ENCODE measurements around the gene CIART.
"Not testable (repeated sequence)": the region's sequence is repeated elsewhere in the genome, so short reads cannot be mapped to it uniquely, and the experiment has no call there.

Gene CIART

DNA sequence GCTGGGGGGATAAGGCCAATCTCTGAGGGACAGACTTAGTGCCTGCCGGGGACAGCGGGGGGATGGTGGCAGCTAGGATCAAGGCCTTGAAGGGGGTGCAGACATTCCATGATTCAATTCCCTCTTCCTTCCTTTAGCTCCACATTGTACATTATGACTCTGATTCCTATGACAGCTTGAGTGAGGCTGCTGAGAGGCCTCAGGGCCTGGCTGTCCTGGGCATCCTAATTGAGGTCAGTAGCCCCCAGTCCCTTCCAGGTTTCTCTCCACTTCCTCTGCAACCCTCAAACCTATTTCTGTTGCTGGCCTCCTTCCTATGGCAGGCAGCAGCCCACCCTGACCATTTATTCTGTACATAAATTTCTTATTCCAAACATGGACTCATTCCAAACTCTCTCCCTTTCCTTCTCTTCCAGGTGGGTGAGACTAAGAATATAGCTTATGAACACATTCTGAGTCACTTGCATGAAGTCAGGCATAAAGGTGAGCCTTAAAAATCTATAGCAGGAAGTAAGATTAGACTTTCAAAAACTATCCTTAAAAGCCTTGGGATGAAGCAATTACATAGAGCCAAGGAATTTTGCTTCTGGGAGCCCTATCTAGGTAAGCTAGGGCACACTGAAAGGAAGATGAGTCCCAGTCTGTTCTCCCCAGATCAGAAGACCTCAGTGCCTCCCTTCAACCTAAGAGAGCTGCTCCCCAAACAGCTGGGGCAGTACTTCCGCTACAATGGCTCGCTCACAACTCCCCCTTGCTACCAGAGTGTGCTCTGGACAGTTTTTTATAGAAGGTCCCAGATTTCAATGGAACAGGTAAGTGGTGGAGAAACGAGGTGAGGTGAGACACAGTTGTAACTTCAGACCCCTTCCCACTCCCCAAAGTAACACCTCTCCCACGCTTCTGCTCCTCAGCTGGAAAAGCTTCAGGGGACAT is 19.7 kb upstream of the CIART start:
- DNase-seq, result no peak

DNA sequence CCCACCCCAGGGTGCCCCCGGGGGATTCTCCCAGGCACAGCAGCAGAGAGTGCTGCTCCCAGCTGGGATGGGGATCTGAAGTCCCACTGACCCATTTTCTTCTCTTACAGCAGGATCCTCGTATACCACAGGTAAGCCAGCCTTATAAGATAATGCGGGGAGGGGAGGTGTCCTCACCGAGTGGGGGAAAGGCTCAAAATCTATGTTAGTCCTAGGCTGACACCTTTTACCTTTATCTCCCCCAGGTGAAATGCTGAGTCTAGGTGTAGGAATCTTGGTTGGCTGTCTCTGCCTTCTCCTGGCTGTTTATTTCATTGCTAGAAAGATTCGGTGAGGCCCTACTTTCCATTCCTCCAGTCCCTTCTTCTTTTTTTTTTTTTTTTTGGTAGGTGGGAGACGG is 18.8 kb upstream of the CIART start:
- DNase-seq, result no peak

DNA sequence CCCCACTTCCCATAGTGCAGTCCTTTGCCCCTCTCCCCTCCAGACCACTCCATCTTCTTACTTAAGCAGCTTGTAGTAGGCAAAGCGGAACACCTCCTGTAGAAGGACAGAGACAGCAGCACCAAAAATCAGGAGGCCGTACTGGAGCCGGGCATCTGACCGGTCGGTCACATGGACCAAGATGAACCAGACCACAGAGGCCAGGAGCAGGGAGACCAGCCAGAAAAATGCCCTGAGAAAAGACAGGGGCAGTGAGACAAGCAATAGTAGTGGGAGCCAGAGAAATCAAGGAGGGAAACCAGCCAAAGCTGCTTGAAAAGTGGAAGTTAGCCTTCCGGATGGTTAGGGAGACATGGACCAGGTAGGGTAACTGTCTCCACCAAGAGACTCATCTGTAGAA is 14.5 kb upstream of the CIART start:
- no peak for DNase-seq

DNA sequence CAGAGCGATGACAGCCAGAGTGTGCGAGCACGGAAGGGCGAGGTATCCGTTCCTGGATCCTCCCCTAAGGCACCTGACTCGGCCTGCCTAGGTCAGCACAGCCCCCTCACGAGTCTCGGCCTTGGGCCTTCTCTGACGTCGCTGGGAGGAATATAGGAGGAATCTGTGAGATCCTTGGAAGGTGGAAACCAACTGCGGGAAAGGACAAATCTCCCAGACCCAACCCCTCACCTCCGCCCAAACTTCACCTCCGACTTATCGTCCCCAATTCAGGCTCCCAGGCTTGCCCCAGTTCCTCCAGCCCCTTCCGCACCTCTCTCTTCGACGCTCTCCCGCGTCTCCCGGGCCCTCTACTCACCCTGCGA is 14.0 kb upstream of the CIART start:
- peak; percentile 37 to 64 for DNase-seq

DNA sequence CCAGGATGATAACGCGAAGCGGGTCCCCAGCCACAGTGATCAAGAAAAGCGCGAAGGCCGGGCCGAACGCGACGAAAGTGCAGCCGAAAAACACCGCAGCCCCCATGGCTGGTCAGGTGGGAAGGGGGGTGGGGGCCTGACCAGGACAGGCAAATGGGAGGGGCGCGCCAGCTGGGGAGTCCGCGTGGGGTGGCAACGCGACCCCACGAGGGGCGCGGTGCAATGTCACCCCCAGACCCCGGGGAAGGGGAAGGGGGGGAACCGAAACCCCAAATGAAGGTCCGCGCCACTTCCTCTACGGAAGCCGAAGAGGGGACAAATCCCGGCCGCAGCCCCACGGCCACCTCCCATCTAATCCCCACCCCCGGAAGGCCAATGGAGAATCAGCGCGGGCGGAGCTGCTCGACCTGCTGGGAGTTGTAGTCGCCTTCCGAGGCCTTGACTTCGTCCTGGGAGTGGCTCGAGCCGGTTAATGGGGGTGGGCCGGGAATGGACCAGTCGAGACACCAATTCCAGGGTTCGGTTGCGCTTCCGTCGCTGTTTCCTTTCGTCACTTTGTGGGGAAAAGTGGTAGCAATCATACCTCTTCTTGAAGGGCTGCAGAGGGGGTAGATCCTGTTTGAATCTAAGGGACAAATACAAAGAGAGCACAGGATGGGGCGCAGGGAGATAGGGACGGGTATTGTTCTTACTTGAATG is 13.5 kb upstream of the CIART start, which contains the start of gene APH1A:
Gene APH1A, minus strand, starts transcription at position 312 of the 699 bp plus-strand sequence. Its CDS starts 206 bp downstream, at position 106.
- peak; percentile 93 to 95 for DNase-seq

DNA sequence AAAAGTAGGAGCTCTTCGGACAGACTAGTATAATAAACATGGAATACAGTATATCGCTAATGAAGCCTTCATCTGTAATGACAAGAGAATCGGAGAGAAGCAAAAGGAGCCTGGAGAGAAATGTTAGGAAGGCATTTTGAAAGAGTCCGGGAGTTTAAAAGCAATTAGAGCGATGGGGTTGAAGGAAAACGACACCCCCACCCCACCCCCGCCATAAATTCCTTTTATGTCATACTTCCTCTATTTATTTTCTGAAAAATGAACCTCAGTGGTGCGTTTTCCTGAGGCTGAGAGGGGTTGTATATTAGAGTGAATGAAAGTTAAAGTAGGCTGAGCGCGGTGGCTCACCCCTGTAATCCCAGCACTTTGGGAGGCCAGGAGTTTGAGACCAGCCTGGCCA is 12.9 kb upstream of the CIART start:
- DNase-seq, result no peak

DNA sequence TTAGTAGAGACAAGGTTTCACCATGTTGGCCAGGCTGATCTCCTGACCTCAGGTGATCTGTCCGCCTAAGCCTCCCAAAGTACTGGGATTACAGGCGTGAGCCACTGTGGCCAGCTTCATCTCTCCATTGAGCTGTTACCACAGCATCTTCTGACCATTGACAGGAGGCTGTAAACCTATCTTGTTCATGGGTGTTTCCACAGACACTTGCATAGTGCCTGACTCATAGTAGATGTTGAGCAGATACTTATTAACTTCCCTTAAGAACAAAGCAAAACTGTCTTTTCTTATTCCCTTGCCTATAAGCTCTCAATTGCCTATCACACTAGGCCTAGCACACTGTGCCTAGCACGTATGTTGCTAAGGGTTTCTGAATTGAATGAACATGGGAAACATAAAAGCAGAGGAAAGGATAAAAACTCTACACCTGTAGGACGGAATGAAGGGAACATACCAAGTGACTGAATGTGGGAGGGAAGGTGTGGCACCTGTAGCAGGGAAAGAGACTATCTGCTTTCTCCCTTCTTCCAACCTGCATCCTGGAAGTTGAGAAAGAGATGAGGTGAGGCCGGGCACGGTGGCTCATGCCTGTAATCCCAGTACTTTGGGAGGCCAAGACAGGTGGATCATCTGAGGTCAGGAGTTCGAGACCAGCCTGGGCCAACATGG is 10.9 kb upstream of the CIART start:
- no peak for DNase-seq

DNA sequence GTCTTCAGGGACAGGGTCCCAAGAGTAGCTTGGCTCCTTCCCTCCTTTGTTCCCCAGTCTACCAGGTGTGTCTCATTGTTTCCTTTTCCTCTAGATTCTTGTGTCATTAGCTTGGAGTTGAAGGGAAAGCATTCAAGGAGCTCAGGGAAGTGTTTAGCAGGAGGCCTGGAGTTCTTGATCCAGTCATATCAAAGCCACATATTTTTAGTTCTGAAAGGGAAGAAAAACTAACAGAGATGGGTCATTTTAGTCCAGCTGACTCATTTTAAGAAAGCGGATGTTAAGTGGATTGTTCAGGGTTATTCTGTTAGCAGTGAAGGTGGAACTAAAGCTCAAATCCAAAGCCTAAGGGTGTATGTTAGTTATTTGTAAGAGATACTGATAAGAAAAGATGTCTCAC is 9.0 kb upstream of the CIART start:
- DNase-seq, result no peak

DNA sequence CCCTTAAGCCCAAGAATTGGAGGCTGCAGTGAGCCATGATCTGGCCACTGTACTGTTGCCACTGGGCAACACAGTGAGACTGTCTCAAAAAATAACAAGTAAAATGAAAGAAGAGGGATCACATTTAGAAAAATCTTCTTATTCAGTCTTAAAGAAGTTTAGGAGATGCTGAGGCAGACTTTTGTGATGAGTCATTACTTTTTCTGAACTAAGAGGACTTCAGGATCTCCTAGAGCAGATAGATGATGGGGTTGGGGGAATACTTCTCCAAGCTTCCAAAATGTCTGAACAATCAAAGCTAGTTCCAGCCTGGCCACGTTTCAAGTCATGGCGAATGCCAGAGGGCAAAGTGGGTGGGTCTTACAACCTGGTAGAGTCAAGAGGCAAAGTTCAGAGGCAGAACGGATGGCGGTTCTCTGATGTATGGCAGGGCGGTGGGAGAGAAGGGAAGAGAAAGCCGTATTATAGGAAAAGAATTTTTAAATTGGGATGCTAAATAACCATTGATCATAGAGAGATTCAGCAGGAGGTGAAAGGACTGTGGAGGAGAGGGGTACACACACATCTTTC is 2.1 kb upstream of the CIART start:
- no peak for DNase-seq

DNA sequence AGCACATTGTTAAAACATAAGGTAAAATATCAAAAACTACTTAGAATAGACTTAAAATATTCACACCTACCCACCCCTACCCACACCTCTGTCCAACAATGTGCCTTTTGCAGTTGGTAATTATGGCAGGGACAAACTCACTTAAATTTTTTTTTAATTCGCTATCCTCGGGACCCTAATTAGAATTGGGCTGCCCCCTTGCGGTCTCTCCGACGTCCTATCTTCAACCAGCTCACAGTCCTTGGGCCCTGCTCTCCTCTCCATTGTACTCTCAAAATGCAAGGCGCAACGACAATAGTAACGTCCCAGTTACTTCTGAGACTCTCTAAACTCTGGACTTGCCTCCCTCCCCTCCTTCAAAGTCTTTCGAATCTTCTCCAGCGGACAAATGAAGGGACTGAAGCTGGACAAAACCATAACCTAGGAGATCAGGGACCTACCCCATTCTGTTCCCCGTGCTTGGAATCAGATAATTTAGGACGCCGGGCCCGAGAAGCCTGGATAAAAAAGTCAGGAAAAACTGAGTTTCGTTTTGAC is 1.1 kb upstream of the CIART start:
- peak; percentile 70 to 73 for DNase-seq

DNA sequence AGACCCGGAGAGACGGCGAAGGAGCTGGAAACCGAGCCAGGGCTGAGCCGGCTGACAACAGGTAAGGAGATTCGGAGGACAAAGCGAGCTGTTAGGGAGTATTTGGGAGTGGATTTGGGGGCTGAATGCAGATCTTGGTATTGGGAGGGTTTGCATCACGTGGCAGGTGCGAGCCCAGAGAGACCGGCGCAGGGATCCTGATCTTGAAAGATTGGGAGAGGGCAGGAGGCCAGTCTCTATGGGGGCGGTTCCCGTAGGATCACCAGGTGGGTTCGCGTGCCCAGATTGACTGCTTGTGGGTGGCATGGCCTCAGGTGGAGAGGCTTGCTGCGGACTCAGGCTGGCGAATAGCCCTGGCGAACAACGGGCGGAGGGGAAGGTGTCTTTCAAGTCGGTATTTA is 204 bp downstream of the CIART start:
- DNase-seq, result no peak

DNA sequence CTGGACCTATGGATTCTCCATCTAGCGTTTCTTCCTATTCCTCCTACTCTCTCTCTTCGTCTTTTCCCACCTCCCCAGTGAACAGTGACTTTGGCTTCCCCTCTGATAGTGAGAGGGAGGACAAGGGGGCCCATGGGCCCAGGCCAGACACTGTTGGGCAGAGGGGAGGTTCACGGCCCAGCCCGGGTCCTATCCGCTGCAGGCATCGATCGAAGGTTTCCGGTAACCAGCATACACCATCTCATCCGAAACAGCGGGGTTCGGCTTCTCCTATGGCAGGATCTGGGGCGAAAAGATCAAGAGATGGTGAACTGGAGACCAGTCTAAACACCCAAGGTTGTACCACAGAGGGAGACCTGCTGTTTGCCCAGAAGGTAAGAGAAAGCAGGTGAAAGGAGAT is 906 bp downstream of the CIART start:
- no peak for DNase-seq

DNA sequence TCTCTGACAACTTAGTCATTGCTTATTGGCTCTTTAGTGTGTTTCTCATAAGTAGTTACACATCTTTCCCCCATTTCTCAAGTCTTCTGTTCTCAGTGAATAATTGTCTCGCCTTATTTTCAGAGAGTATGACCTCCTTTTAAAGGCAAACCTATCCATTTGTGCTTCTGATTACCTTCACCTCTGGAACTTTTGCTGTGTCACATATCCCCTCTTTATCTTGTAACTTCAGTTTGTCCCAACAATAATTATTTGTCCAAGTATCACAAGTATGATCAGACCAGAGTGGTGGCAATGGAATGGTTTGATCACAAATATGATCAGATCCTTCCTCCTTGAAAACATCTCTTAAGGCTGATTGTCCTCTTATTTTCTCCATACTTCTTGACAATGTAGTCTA is 6.0 kb downstream of the CIART start:
- no peak for DNase-seq

DNA sequence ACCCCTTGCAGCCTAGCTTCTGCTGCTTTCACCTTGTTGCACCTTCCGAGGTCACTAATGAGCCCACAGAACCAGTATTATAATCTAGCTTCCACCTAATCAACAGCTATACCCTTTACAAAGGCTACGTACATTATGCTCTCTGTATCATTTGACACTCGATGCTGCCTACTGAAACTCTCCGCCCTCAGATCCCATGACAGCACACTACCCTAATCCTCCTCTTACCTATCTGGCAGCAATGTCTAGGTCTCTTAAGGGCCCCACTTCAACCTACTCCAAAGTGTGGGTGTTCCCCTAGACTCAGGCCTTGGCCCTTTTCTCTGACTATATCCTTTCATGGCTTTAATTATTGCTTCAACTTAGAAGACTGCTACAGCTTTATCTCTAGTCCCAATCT is 6.5 kb downstream of the CIART start:
- DNase-seq, result no peak

DNA sequence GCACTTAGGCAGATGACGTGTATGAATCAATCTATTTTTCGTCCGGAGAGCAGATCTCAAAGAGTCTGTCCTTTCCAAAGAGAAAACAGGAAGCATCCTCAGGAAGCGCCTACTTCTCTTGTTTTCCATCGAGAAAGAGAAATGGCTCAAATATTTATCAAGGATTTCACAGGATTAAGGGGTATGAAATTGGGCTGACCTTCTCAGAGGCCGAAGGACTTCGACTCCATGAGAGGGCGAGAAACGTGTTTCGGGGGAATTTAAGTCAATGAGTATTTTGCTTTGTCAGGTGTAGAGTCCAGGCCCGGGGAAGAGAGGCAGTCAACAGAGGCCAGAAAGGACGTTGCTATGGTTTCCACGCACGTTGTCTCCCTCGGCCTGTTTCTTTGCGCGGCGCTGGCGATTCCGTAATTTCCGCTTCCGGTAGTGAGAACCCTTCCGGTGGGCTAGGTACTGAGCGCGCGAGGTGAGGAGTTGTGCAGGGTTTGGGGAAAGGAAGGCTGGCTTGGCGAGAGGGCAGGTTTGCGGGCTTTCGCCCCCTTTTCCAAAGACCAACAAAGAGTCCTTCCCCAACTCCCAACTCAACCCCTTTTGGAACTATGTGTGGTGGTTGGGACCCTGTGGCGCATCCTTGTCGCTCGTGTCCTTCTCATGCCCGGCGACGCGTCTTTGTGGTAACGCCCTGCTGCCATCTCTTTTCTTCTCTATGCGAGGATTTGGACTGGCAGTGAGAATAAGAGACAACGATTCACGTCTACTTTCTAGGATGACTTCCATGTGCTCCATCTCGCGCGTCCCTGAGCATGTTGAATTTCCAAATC is 11.3 kb downstream of the CIART start, which contains the start of gene MRPS21:
Gene MRPS21, plus strand, starts transcription at position 429 of the 821 bp plus-strand sequence. CDS start 506 bp downstream, outside the sequence.
- peak; percentile 90 to 92 for DNase-seq

DNA sequence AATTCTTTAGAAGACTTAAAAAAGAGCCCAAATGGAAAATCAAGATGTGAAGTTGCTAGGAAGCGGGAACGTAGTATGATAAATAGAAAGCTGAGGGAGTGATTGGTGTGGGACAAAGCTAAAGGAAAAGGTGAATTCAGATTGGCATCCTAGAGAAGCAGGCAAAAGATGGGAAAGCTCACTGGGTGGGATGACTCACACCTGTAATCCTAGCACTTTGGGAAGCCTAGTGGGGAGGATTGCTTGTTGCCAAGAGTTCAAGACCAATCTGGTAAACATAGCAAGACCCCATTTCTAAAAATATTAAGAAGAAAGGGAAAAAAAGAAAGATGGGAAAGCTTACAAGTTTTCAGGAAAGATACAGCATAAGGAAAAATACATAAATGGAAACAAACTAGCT is 13.1 kb downstream of the CIART start:
- no peak for DNase-seq

DNA sequence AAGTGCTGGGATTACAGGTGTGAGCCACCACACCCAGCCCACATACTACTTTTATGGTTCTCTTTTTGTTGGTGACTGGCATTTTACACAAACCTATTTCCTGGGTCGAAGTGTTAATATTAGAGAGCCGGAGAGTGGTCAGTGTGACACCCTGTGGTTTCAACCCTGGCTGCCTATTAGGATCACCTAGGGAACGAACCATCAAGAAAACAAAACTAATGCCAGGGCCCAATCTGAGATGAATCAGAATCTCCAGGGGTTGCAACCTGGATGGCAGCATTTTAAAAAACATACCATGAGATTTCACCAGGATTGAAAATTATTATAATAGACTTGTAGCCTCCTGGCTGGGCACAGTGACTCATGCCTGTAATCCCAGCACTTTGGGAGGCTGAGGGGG is 17.4 kb downstream of the CIART start:
- DNase-seq, result no peak

DNA sequence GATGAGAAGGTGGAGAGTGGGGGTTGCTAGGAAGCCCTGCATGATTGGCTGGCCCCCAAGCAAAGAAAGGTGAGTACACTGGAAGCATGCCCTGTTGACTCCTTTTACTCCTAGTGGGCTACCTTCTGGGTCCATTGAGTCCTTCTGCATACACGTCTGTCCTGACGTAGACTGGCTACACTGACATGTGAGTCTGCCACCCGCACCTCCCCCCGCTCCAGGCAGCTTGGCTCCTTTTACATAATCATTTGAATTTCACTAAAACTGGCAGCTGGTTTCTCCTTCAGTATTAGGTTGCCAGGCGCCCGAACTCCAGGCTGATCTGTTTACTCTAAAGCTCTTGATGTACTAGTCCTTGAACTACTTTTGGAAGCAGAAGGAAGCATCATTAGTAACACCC is 20.0 kb downstream of the CIART start:
- DNase-seq, result no peak

DNA sequence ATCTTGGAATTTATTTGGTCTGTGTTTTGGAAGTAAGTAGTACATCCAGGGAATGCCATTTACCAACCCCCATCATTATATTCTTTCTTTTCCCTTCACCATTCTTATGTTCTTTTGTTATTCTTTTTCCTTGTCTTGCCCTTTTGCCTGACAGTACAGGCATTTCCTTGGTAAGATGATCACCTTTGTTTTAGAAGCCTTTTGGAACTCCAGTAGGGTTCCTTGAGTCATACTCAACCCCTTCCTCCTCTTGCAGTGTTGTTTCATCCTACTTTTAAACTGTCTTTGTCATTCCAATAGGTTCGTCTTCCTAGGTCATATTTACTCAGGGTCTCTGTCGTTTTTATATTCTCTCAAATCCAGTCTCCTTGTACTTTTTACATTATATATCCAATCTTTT is 20.5 kb downstream of the CIART start:
- DNase-seq, result no peak

DNA sequence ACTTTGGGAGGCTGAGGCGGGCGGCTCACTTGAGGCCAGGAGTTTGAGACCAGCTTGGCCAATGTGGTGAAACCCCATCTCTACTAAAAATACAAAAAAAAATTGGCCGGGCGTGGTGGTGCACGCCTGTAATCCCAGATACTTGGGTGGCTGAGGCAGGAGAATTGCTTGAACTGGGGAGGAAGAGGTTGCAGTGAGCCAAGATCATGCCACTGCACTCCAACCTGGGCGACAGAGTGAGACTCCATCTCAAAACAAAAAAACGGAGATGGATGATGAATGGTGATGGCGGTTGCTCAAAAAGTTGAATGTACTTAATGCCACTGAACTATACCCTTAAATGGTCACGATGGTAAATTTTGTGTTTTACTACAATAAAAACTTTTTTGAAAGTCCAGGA is 26.2 kb downstream of the CIART start:
- DNase-seq, result not testable (repeated sequence)

DNA sequence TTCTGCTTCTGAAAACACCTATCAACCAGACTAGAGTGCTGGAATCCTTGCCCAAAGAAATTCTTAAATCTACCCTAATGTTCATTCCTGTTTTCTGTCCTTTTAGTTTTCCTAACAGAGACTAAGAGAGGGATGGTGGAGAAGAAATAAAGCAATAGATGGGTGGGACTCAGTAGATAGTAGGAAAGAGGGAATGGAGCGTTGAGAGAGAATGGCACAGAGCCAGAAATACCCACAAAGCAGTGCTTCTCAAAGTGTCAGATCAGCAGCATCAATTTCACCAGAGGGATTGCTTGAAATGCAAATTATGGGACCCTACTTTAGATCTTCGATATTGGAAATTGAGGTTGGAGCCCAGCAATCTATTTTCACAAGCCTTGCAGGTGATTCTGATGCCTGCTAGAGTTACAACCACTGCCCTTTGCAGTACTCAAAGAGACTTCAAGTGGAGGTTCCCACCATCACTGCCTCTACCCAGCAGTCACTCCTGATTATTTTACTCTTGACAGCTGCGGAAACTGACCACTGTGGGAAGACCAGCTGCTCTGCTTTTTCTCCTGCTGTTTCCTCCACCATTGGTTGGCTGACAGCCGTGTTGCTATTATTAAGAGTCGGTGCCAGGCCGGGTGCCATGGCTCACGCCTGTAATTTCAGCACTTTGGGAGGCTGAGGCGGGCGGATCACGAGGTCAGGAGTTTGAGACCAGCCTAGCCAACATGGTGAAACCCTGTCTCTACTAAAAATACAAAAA is 27.6 kb downstream of the CIART start:
- no peak for DNase-seq

Data from CD4-positive, alpha-beta T cell treated with Interferon alpha-2 for 1 hour (primary cell).